MM.1S (cell line): ENCODE results near the gene SLC25A25.

Experiments
- CTCF ChIP-seq: fragments of 300-600 bp; sonication (generic); IDR thresholded peaks from 2 replicates; pipeline ENCODE4 v1.5.1; 2016; ENCODE audit warnings: antibody characterized with exemption, low read length, mixed read lengths
- EZH2phosphoT487 ChIP-seq: fragments of 300-600 bp; sonication (generic); IDR thresholded peaks from 2 replicates; pipeline ENCODE4 v1.6.1; 2018; ENCODE audit warnings: antibody characterized with exemption, low read length

- TF ChIP-seq CTCF (no peak), EZH2phosphoT487 (no peak)
These were observed 34.2 kb downstream of the SLC25A25 start for GRCh38 chr9:128102196-128102595.
